ENCODE measurements around the gene TMEM35B.
A peak's percentile ranks its signal among the peaks of the same experiment; 100 is the strongest.
"Not testable (repeated sequence)": the region's sequence is repeated elsewhere in the genome, so short reads cannot be mapped to it uniquely, and the experiment has no call there.

Gene TMEM35B

DNA sequence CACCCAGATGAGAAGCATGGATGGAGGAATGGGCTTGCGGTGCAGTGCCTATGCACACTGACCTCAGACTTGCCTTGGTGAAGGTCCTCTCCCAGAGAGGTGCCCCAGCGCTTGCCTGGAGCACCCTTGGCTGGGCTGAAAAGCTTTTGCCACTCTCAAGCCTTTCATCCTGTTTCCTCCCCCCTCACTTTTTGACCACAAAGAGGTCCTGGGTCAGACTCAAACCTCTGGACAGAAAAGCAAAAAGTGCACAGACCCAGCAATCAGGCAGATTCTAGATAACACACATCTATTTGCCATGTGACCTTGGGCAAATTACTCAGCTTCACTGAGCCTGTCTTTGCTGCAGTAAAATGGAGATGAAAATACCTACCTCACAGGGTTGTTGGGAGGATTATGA, 7.3 kb downstream of the TMEM35B start:
- intact Hi-C loops (cut with DNase I) = no loop called here
- no peak for DNase-seq

DNA sequence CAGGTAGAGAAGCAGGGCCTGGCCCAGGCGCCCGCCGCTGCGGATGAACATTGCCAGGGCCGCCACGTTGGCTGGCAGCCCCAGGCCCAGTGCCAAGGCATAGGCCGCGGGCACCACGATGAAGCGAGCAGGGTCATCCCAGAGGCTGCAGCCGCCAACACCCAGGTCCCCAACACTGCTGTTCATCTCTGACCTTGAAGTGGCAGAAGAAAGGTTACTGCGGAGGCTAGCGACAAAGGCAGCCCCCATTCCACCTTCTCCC, 8.0 kb downstream of the TMEM35B start:
- intact Hi-C loops (cut with DNase I) = no loop called here
- no peak for DNase-seq

DNA sequence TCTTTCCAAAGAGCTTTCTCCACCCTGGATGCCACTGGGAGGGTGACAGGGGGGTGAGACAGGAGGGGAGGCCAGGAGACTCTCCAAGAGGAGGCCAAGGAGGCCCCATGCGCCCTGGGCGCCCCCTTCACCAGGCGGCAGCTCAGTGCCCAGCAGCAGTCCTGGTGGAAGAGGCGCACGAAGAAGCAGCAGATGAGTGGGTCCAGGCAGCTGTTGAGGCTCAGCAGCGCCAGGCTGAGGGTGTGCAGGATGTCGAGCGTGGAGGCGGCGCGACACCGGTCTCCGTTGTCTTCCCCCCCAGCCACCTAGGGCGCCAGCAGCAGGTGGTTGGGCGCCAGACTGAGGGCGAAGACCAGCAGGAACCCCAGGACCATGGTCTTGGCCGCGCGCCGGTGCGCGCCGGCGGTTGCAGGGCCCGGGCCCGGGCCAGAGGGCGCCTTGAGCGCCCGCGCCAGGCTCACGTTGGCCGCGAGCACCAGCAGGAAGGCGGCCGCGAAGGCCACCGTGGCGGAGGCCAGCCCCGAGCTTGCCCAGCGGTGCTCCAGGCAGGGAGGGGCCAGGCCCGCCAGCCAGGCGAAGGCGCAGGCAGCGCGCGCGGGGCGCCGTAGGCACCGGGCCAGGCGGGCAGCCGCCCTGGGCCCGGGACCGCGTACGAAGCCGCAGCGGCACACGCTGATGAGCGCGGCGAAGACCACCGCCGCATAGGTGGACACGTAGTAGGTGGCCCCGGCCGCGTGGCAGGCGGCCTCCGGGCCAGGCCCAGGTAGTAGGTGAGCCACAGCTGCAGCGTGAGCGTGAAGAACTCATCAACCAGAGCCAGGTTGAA, 8.6 kb downstream of the TMEM35B start:
- intact Hi-C loops (cut with DNase I) = no loop called here
- peak in 1 of 10 donors; percentile 83 for DNase-seq

DNA sequence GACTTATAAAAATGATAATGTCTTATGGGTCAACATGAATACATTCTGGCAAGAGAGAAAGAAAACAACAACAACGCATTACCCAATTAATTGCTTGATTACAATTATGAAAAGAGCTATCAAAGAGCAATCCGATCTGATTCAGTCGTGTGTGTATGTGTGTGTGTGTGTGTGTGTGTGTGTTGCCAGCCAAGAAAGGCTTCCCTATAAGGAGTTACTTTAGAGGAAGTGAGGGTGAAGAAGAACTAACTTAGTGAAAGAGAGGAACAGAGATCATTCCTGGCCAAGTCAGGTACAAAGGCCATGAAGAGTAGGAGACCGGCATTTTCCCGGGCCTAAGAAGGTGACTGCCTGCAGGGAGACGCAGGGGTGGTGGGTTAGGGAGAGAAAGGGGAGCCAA, 9.4 kb downstream of the TMEM35B start:
- intact Hi-C loops (cut with DNase I) = no loop called here
- DNase-seq = no peak

DNA sequence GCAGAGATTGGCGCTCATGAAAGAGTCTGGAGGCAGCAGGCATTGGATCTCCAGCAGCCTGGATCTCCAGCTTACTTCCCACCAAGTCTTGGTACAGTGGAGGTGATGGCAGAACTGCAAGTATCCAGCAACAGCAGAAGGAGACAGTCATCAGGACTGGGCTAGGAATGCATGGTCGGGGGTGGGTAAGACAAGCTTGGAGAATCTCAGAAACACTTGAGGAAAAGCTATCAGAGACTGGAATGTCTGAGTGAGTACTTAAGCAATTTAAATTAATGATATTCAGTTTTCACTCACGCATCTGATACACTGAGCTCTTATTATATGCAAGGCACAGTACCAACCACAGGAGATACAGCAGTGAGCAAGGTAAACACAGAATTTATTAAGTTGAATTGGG, 9.8 kb downstream of the TMEM35B start:
- intact Hi-C loops (cut with DNase I) = no loop called here

DNA sequence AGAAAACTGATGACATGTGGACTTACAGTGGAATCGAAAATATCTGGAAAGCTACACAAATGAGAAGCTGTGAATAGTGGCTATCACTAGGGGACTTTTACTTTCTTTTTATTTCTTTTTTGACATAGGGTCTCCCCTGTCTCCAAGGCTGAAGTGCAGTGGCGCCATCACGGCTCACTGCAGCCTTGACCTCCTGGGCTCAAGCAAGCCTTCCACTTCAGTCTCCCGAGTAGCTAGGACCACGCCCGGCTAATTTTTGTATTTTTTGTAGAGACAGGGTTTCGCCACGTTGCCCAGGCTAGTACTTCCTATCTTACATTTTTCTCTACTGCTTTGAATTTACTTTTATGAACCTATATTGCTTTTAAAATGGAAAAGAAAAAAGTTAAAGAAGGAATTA, 10.5 kb downstream of the TMEM35B start:
- DNase-seq = no peak
- intact Hi-C loops (cut with DNase I) = no loop called here

More for the DNA sequence above, 9.8 kb downstream of the TMEM35B start:
- DNase-seq = no peak

DNA sequence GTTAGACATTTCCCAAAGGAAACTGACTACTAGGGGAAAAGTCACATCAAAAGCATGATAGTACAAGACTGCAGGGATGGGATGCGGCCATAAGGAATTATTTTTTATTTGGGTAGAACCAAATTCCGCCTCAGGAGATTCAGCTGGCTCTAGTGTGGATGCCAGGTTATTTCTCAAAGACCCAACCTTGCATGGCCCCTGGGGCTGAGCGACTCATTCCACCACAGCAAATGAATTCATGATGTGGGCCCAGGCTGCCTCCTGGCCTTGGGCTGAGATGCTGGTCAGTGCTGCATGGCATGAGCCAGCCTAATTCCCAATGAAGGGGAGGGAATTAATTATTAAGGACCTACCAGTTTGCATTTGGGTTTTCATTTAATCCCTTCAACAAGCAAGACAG, 11.8 kb downstream of the TMEM35B start:
- intact Hi-C loops (cut with DNase I) = no loop called here
- DNase-seq = no peak

DNA sequence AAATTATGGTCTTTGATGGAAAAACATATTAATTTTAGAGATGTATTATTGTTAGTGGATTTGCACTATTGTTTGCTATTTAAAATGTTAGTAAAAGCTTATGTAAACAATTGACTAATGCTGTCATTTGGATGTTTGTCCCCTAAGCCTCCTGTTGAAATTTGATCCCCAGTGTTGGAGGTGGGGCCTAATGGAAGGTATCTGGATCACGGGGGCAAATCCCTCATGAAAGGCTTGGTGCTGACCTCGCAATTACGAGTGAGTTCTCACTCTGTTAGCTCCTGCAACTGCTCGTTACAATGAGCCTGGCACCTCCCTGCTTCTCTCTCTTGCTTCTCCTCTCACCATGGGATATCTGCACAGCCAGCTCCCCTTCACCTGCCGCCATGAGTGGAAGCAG, 14.3 kb downstream of the TMEM35B start:
- intact Hi-C loops (cut with DNase I) = no loop called here
- no peak for DNase-seq

DNA sequence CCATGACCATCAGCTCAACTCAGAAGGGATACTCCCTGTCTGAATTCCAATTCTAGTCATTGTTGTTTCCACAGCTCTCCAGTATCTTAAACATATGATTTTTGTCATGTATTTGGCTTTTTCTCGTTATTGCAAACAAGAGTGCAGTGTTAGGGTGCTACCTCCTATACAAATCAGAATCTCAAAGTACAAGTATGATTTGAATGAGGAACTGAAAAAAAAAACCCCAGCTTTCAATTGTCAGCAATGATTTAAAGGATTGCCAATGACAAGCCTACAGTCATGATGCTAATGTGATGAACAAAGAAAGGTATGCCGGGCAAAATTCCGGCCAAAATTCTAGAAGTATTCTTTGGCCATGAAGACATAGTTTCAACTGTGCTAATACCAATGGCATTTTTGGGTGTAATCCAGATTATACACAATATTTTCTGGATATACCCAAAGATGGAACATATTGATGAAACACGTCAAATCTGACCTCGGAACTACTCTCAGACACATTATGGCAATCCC, 14.9 kb downstream of the TMEM35B start:
- intact Hi-C loops (cut with DNase I) = no loop called here
- no peak for DNase-seq

DNA sequence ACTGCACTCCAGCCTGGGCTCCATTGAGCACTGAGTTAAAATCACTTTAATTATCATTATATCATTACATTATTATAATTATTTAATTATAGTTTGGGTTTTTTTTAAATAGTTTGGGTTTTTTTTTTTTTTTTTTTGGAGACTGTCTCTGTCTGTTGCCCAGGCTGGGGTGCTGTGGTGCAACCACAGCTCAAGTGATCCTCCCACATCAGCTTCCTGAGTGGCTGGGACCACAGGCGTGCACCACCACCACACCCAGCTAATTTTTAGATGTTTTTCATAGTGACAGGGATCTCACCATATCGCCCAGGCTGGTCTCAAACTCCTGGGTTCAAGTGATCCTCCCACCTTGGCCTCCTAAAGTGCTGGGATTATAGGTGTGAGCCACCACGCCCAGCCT, 16.9 kb downstream of the TMEM35B start:
- DNase-seq; intact Hi-C loops (cut with DNase I): not testable (repeated sequence)

DNA sequence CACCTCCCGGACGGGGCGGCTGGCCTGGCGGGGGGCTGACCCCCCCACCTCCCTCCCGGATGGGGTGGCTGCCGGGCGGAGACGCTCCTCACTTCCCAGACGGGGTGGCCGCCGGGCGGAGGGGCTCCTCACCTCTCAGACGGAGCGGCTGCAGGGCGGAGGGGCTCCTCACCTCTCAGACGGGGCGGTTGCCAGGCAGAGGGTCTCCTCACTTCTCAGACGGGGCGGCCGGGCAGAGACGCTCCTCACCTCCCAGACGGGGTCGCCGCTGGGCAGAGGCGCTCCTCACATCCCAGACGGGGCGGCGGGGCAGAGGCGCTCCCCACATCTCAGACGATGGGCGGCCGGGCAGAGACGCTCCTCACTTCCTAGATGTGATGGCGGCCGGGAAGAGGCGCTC, 17.5 kb downstream of the TMEM35B start:
- intact Hi-C loops (cut with DNase I); DNase-seq: not testable (repeated sequence)

DNA sequence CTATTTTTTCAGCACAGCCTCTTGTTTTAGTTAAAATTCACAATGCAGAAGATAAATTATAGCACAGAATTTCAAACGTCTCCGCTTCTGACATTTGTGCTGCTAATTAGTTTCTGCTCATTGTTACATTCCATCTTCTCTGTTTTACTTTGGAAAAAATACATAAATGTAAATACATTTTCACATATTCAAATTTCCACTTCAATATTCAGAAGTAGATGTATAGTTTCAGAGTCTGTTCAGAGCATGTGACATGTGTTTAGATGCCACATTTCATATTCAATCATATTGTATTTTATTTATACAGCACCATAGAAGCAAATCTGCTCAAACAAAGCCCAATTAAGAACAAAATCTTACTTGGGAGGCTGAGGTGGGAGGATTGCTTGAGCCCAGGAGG, 19.6 kb downstream of the TMEM35B start:
- intact Hi-C loops (cut with DNase I) = no loop called here
- no peak for DNase-seq

DNA sequence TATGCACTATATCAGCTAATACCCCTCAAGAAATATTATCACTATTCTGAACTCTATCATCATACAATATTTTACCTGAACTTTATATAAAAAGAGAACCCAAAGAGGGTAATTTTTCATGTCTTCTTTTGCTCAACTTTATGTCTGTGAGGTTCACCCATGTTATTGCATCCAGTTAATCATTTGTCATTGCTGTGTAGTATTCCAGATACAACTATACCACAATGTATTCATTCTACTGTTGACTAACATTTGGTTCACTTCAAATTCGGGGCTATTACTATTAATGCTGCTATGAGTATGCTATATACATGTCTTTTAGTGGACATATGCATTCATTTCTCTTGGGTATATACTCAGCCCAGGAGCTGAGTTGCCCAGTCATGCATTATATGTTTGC, 34.7 kb downstream of the TMEM35B start:
- intact Hi-C loops (cut with DNase I) = no loop called here
- DNase-seq = no peak

DNA sequence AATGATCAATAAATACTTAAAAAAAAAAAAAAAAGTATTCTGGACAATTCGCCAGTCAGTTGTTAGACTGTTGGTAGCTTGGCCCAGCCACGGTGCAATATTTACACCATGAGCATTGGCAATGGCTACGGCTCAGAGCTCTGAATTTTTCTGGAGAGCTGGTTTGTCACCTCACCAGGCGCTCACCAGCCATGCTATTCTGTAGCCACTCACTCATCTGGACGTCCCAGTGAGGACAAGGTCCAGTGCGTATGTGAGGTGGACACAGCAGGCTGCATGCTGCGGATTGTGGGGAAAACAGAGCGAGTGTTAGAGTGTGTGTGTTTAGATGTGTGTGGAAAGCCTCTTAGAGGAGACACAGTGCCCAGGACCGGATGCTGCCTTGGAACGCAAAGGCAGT, 36.4 kb downstream of the TMEM35B start:
- intact Hi-C loops (cut with DNase I); DNase-seq: not testable (repeated sequence)

DNA sequence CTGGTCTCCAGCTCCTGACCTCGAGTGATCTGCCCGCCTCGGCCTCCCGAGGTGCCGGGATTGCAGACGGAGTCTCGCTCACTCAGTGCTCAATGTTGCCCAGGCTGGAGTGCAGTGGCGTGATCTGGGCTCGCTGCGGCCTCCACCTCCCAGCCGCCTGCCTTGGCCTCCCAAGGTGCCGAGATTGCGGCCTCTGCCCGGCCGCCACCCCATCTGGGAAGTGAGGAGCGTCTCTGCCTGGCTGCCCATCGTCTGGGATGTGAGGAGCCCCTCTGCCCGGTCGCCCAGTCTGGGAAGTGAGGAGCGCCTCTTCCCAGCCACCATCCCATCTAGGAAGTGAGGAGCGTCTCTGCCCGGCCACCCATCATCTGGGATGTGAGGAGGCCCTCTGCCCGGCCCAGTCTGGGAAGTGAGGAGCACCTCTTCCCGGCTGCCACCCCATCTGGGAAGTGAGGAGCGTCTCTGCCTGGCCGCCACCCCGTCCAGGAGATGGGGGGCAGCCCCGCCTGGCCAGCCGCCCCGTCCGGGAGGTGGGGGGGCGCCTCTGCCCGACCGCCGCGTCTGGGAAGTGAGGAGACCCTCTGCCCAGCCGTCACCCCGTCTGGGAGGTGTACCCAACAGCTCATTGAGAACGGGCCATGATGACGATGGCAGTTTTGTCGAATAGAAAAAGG, 37.4 kb downstream of the TMEM35B start:
- peak in 1 of 10 donors; percentile 78 for DNase-seq
- intact Hi-C loops (cut with DNase I) = not testable (repeated sequence)

DNA sequence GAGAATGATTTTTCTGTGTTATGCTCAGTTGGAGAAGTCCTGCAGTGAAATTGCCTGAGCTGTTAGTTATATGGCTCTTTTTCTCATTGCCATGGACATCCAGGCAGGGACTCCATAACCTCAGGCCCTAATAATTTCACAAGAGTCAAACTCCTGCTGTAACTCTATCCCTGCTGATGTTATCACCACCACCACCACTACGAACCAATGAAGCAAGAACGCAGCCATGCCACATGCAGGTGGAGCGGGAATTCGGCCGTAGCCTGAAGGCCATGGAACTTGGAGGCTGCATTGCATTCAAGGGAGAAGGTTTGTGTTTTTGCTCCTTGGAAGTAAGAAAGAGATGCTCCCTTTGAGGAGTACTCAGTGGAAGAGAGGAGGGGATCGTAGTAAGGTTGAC, 38.9 kb downstream of the TMEM35B start:
- intact Hi-C loops (cut with DNase I) = no loop called here

DNA sequence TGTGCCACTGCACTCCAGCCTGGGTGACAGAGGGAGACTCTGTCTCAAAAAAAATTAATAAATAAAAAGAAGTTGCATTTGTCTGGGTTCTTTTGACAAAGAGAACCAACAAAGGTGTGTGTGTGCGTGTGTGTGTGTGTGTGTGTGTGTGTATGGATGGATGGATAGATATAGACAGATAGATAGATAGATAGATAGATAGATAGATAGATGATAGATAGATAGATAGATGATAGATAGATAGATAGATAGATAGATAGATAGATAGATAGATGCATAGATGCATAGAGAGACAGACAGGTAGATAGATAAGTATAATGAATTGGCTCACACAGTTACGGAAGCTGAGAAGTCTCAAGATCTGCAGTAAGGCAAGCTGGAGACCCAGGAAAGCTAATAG, 43.3 kb downstream of the TMEM35B start:
- intact Hi-C loops (cut with DNase I); DNase-seq: not testable (repeated sequence)

More for the DNA sequence above, 38.9 kb downstream of the TMEM35B start:
- DNase-seq = no peak
